GM12872 (cell line): ENCODE results near the gene DPM3.
A peak's percentile ranks its signal among the peaks of the same experiment; 100 is the strongest.

Experiments
- TF ChIP-seq, protein P1 (sequence below): IDR thresholded peaks from 3 replicates; pipeline ENCODE4 v1.5.1; 2011; ENCODE audit warnings: low read depth, mild to moderate bottlenecking, low read length, moderate library complexity; ENCODE audit not compliant: insufficient read depth

Gene DPM3

DNA sequence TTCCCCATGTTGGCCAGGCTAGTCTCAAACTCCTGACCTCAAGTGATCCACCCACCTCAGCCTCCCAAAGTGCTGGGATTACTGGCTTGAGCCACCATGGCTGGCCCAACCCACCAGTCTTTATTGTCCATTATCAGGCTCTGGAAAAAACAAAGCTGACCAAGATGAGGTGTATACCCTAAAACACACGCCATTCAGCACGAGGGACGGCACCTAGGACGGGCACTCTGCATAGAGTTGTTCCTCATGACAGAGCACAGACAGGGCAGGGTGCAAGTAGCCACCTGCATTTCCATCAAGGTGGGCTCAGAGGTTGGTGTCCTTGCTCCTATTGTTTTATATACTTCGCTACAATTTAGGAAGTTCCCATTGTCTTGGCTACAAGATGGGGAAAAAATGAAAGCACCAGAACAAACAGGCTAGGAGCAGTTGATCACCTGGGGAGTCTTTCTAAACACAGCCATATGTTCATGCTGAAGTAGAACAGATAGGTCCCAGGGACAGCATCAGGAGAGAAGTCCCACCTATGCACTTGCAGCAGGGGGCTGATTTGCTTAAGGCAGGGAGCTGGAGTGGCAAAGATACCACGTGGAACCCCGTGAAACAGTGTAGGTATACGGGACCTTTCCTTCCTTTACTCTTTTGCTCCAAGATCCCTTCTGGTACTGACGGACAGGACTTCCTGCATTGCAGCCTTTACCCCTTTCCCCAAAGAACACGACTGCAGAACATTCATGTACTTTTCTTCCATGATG is 28.3 kb upstream of the DPM3 start:
- TF ChIP-seq, protein P1, sequence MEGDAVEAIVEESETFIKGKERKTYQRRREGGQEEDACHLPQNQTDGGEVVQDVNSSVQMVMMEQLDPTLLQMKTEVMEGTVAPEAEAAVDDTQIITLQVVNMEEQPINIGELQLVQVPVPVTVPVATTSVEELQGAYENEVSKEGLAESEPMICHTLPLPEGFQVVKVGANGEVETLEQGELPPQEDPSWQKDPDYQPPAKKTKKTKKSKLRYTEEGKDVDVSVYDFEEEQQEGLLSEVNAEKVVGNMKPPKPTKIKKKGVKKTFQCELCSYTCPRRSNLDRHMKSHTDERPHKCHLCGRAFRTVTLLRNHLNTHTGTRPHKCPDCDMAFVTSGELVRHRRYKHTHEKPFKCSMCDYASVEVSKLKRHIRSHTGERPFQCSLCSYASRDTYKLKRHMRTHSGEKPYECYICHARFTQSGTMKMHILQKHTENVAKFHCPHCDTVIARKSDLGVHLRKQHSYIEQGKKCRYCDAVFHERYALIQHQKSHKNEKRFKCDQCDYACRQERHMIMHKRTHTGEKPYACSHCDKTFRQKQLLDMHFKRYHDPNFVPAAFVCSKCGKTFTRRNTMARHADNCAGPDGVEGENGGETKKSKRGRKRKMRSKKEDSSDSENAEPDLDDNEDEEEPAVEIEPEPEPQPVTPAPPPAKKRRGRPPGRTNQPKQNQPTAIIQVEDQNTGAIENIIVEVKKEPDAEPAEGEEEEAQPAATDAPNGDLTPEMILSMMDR = no peak

DNA sequence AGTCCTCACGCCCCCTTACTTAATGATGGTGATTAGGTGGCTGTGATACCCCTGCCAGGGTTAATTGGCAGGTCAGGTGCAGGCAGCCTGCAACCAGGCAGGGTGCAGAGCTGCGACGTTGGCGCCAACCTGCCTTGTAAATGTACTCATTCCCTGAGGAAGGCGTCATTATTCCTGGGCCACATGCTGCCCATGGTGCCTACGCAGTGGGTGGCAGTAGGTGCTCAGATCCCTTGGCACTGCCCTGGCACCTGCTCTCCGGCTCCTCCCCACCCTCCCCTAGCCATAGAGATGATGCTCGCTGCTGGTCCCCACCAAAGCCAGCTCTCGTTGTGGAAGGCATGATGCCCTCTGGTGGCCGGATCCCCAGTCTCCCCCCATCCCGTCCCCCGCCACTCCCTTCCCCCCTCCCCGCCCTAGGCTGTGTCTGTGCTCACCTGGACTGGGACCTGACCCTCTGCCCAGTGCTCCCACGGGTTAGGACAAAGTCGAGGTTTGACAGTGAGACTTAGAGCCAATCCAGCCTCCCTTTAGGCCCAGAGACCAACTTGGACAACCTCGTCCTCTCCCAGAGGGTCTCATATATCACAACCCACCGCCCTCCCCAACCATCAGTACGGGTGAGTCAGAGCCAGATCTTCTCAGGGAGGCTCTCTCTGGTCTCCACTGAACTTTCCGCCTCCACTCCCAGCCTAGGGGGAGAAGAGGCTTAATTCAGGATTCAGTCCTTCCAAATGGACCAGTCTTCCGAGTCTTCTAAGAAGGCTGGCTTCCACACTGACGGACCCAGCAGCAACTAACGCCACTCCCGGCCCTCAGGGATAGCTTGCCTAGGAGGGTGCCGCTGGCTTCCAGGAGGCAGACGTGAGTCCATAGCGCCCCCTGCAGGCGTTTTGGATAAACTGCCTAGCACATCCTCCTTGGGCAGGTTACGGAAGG is 27.1 kb upstream of the DPM3 start:
- TF ChIP-seq, protein P1 = peak; percentile 94

DNA sequence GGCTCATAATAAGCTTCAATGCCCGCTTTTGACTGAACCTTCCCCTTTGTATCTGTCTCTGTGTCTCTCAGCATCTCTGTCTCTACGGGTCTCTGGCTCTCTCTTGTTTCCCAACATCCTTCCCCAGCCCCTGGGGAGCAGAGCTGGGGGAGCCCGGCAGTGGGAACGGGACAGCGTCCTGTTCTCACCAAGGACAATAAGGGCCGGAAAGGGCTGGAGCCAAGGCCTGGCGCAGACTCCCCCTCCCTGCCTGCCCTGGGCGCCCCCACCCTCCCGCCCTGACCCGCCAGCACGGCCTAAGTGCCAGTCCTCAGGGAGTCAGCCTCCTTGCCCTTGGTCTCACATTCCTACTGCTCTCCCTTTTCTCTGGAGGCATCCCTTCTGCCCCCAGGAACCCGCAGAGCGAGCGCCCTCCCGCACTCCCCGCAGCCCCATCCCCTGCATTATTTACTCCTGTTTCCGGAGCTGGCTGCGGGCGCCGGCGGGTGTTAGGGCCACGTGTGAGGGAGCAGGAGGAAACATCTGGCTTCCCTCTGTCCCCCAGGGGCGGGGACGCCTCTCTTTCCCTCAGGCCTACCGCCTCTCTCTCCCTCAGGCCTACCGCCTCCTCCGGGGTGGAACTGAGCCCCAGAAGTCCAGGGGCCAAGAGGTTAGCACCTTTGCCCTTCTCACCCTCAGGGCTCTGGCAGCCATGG is 26.3 kb upstream of the DPM3 start:
- TF ChIP-seq, protein P1 = no peak

DNA sequence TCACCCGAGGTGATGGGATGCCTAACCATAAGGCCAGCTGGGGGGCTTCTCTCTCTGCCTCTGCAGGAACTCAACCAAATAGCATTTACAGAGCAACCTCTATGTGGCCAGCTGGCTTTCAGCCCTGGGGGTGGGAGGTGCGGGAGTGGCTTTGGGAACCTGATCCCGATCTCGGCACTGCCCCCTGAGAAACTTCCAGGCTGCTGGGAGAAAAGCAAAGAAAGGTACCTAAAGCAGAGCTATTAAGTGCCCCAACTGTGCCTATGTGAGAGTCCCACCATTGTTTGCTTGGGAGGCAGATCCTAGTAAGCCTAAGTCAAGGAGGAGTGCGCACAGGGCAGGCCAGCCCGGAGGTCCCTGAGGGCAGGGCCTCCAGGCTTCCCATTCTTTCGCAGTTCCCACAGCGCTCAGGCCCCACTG is 25.7 kb upstream of the DPM3 start:
- TF ChIP-seq, protein P1 = no peak

DNA sequence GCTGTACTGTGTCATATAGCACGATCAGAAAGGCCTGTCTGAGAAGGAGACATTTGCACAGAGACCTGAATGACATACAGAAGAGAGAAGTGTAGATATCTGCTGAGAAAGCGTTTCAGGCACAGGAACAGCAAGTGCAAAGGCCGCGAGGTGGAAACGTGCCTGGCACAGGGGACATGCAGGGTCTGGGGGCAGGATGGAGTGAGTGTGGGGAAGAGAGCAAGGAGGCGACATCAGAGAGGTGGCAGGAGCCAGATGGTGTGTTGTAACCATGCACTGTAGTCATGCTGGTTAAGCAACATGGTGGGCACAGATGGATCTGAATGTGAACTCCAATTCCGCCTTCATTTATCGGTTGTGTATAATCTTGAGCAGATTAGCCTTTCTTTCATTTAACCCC is 19.8 kb upstream of the DPM3 start:
- TF ChIP-seq, protein P1 = no peak

DNA sequence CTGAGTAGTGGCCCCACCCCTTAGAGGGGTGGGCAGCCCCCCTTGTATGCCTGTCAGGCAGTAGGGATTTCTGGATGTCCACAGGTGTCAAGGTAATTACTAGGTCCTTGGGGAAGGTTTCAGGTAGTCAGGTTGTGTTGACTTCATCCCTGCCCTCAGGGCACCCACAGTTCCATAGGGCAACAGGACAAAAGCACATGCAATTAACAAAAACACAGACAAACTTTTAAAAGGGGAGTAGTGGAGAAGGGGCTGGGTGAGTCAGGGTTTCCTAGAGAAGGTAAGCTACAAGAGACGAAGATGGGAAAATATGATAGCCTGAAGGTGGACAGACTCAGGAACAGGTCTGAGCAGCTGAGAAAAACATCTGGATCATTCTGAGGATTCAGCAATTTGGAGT is 18.7 kb upstream of the DPM3 start:
- TF ChIP-seq, protein P1 = no peak

DNA sequence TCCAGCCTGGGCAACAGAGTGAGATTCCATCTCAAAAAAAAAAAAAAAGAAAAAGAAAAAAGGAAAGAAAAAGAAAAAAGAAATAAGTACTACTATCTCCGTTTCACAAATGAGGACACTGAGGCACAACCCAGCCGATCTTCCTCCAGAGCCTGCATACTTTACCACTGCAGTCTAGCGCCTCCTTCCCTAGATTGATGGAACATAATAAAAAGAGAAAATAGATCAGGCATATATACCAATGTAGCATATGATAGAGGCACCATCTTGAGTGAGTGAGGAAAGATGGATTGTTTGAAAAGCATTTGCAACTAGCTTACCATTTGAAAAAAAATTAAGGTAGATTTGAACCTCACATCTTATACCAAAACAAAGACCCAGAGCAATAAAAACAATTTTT is 5.2 kb upstream of the DPM3 start:
- TF ChIP-seq, protein P1 = no peak
